GM18873 (cell line): ENCODE data around the gene NFX1.
"Not testable (repeated sequence)": the region's sequence is repeated elsewhere in the genome, so short reads cannot be mapped to it uniquely, and the experiment has no call there.

Source experiments
- ATAC-seq: cut with Tn5 transposase; IDR thresholded peaks from one replicate; pipeline ENCODE4 v1.9.1; 2021; ENCODE audit warnings: mild to moderate bottlenecking, moderate library complexity, moderate number of reproducible peaks; ENCODE audit not compliant: unreplicated experiment, low FRiP score

The NFX1 gene

GRCh38 chr9:33385536-33385935, 95.2 kb downstream of the NFX1 start:
- ATAC-seq: not testable (repeated sequence)

DNA sequence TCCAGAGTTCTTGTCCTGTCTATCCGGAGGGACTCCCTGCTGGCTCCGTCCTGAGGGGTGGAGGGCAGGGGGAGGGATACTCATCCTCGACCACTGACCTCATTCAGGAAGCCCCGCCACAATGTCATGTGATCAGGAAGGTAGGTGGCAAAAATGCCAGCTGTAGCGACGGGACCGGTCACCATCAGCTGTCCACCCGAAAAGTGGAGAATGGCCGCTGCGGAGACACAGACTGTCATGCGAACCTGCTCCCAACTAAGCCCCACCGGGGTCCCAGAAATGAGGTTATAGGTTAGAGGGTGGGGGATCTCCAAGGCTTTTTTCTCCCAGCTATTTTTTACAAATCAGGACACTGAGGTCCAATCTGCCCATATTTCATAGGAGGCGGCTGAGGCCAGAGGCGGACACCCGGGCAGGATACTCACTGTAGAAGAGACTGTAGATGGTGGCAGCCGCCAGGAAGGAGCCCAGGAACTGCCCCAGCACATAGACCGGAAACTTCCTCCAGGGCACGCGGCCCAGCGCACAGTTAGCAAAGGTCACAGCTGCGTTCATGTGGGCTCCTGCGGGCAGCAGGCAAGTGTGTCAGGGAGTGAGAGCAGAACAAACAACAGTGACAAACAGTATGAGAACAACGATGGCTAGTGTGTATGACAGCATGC, 95.8 kb downstream of the NFX1 start:
- not testable (repeated sequence) for ATAC-seq

GRCh38 chr9:33386641-33386996, 96.3 kb downstream of the NFX1 start:
- not testable (repeated sequence) for ATAC-seq

DNA sequence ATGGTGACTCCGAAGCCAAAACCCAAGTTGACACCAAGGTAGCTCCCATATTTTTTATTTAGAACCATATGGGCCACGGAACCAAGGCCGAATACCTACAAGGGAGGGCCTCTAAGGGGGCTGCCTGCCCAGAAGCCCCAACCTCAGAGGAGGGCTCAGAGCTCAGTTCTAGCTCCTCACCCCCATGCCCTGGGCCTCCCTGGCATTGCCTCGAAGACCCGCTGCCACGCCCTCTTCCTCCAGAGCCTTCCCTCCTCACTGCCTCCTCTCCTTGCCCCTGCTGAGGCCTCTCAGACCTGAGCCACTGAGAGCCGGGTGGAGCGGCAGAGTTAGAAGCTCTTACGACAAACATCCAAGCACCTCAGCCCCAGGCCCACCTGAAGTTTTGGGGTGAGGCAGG, 96.7 kb downstream of the NFX1 start:
- not testable (repeated sequence) for ATAC-seq

DNA sequence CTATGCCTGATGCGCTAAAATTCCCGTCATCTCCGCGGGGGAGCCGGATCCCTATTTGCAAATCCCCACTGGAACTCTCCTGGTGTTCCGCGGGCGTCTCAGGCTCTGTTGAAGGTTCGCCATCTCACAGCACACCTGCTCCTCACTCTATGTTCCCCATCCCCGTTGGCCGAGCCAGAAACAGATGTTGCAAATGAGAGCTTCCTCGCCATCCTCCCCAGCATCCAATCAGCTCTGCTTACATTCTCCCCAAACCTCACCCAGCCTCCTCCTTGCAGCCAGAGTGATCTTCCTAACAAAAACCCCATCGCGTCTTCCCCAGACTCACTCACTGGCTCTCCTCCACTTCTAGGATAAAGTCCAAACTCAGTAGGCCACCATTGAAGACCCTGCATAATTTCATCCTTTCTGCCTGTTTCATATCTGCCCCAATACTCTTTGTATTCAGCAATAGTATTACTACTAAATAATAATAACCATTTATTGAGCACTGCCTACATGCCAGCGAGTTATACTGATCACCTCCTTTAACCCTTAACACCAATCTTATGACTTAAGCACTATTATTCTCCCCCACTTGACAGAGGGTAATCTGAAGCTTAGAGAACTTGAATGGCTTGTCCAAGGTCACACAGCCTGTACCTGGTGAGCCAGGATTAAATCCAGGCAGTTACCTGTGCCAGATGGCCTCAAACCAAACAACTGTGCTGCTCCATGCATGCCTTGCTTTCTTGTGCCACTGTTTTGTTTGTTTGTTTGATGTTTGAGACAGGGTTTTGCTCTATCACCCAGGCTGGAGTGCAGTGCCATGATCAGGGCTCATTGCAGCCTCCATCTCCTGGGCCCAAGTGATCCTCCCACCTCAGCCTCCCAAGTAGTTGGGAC, 98.0 kb downstream of the NFX1 start:
- ATAC-seq: no peak

DNA sequence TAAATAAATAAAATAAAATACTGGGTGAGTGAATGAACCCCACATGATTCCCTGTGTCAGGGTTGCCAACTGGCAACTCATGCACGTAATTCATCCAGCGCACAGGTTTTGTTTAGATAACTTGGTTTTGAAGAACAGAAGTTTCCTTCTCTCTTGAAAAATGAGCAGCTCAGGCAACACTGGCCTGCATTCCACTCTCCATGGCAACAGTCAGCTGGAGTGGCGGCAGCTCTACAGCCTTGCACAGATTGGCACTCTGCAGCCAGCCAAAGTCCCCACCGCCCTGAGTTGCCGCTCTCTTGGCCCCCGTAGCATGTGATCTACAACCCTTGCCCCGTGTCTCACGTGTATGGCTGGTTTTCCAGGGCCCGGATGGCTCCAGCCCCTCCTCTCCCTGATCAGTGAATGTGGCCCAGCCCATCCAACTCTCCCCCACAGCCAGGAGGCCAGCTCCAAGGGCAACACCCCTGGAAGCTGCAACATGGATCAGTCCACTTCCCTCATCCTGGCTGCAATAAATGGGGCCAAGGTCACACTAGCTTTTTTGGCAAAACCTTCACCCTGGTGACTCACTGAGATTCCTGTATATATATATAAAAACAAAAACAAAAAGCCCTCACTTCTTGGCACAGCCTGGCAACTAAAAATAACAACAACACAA, 100.9 kb downstream of the NFX1 start:
- ATAC-seq: not testable (repeated sequence)

DNA sequence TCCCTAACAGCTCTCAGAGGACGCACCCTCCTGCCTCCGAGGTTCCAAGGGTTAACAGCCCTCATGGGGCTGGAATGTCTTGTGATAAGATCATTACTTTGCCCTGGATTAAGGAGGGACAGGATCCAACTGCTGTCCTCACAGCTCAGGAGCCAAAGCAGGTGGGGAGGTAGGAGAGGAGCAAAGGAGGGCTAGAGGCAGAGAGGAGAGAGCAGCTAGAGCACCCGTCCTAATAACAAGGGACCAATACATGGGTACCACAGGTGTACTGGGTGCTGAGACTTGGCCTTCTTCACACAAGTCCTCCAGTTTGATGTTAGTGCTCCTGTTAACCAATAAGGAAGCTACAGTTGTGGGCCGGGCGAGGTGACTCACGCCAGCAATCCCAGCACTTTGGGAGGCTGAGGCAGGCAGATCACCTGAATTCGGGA, 102.3 kb downstream of the NFX1 start:
- not testable (repeated sequence) for ATAC-seq

- no peak for ATAC-seq
Observed at GRCh38 chr9:33393581-33393980, 103.3 kb downstream of the NFX1 start.

DNA sequence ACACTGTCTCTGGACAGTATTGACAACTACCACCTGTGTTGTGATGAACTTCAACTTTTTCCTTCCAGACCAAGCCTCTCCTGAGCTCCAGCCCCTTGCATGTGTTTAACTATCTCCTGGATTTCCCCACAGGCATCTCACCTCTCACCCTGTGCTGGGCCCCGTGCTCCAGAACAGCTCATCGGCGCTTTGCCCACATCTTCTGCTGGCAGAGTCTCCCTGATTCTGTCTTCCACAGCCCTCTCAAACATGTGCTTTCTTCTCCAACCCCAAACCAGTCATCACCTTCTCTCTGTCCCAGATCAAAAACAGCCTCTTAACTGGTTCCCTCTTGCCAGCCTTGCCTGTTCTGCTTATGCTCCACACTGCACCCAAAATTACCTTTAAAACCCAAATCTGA, 103.7 kb downstream of the NFX1 start:
- not testable (repeated sequence) for ATAC-seq

GRCh38 chr9:33395159-33395879, 105.0 kb downstream of the NFX1 start:
- ATAC-seq: not testable (repeated sequence)

GRCh38 chr9:33397801-33398200, 107.5 kb downstream of the NFX1 start:
- ATAC-seq: not testable (repeated sequence)

GRCh38 chr9:33399047-33399446, 108.7 kb downstream of the NFX1 start:
- ATAC-seq: not testable (repeated sequence)

DNA sequence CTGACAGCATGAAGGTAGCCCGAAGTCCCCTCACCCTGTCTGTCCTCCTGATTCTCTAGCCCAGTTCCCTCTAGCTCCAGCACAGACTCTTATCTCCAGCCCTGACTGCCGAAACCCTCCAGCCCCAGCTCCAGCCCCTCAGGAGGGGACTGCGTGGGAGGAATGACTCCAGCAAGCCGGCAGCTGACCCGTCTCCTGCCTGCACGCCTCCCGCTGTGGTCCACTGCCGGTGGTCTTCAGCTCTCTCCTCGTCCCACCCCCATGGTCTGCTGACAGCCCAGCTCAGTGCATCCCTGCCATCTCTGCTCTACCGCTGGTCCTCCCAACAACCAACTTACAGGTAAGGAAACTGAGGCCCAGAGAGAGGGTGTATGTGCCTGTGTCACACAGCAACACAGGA, 111.5 kb downstream of the NFX1 start:
- ATAC-seq: not testable (repeated sequence)

GRCh38 chr9:33402371-33402770, 112.1 kb downstream of the NFX1 start, which contains the start of gene AQP7:
TSS of gene AQP7 (minus strand) at chr9:33402568. CDS start at chr9:33401262, 1,306 bp downstream.
- not testable (repeated sequence) for ATAC-seq

DNA sequence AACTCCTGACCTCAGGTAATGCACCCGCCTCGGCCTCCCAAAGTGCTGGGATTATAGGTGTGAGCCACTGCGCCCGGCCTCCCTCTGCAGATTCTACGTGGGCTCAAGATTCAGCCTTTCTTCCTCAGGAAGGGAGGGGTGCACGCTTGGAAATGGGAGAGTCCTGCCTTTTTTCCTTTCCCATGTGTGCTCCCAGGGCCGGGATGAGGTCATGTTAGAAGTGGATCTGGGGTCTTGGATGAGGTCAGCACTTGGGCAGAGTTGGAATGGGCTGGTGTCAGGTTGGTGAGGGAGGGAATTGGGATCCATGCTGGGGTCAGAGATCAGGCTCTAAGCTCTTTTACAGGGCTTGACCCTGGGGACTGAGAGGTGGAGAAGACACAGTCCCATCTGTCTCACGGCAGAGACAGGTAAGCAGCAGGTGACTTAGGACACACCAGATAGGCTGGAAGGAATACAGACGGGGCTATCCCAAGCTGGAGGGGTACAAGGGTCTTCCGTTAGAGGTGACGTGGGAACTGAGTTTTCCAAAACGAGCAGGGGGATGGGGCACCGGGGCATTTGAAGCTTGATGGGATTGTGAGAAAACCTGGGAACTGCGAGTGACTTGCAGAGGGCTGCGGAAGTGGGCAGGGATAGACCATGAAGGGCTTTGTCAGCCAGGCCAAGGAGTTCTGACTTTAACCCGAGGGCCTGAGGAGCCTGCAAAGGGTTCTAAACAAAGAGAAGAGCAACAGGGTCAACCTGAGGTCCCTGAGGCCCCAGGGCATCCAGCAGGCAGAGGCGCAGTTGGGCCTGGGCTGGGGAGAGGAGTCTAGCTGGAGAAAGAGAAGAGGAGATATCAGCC, 113.8 kb downstream of the NFX1 start:
- no peak for ATAC-seq

DNA sequence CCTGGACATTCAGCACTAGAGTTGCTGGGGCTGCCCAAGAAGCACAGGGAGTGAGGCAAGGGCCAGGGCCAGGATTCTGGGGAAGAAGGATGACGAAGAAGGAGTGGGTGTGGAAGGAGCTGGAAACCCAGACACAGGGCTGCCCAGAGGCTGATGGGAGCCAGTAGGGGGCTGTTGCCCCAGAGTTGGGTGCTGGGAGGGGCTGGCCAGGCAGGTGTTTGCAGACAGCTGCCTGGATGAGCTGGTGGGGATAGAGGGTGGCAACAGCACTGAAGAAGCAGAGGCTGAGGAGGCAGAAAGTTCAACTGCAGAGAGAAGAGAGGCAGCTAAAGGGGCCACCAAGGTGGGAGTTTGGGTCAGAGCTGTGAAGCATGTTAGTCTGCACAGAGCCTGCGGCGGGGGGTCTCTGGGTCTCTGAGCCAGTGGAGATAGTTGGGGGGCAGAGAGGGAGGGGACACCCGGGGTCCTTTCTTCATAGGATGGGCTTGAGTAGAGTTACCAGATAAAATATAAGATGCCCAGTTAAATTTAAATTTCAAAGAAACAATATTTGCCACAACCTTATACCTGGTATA, 114.6 kb downstream of the NFX1 start:
- ATAC-seq: no peak

- ATAC-seq: no peak
Observed at GRCh38 chr9:33407061-33407460, 116.7 kb downstream of the NFX1 start.

- no peak for ATAC-seq
Observed at GRCh38 chr9:33408087-33408486, 117.8 kb downstream of the NFX1 start.

- ATAC-seq: no peak
Observed at GRCh38 chr9:33414268-33414667, 124.0 kb downstream of the NFX1 start.
